Body of pancreas (tissue), 4 donors: Measurements from ENCODE around the gene FCGR3A. TPM values are rescaled to one million over a fixed set of nuclear protein-coding genes. Genes with fewer than 3 reads are reported as not detected.
A peak's percentile ranks its signal among the peaks of the same experiment; 100 is the strongest.
"Not testable (repeated sequence)": the region's sequence is repeated elsewhere in the genome, so short reads cannot be mapped to it uniquely, and the experiment has no call there.

ENCODE experiments used
- ATAC-seq: fragments of 150-250 bp; one replicate; pipeline ENCODE4 v1.9.1; 2016
- DNase-seq, 4 donors: peaks; one replicate each; pipeline ENCODE4 v3.0.0-alpha.2; 2019
- H3K27ac ChIP-seq, 4 donors: fragments of 200-600 bp; sonication (generic); 1 replicate in 3 of 4; 2 replicates in 1 of 4; pipeline versions ENCODE4 v1.5.1 to v1.6.1; 2016 to 2019; ENCODE audit warnings: mild to moderate bottlenecking in 1 of 4, mixed read lengths in 1 of 4, moderate library complexity in 1 of 4
- H3K27me3 ChIP-seq, 2 donors: fragments of 200-600 bp; sonication (generic); one replicate each; pipeline ENCODE4 v1.6.0; 2016; ENCODE audit warnings: mild to moderate bottlenecking in 1 of 2
- H3K36me3 ChIP-seq, 2 donors: fragments of 200-600 bp; sonication (generic); replicated peaks in 1 of 2; 2 replicates each; pipeline ENCODE4 v1.5.1; 2016; ENCODE audit warnings: low read depth in 2 of 2; ENCODE audit not compliant: insufficient read depth in 1 of 2
- H3K4me1 ChIP-seq: fragments of 200-600 bp; sonication (generic); one replicate; pipeline ENCODE4 v1.6.0; 2016
- H3K4me3 ChIP-seq, 2 donors: fragments of 200-600 bp; sonication (generic); 1 replicate in 1 of 2; 2 replicates in 1 of 2; pipeline ENCODE4 v1.5.1; 2016 to 2019
- H3K9me3 ChIP-seq, 3 donors: fragments of 200-600 bp; sonication (generic); 1 replicate in 2 of 3; 2 replicates in 1 of 3; pipeline ENCODE4 v1.5.1; 2016
- WGBS, 2 donors: methylation state at CpG; one replicate each; pipeline ENCODE4 v1.1.5; 2017; 5-methylcytosine and 5-hydroxymethylcytosine counted together
- intact Hi-C: fragments of 100-400 bp; cut with DNase I; formaldehyde crosslinking; loops from one replicate; pipeline ENCODE4 v1.15.1; 2023
- total RNA-seq, 2 donors: library from RNA; depleted of rRNA; stranded (reverse); fragments of >200 nt; gene quantifications; one replicate each; pipeline ENCODE4 v1.1.0, GENCODE V29; 2016

FCGR3A gene
- total RNA-seq, 2 donors from 2014 or later = 5.2 TPM; not detected in 1

- DNase-seq, intact Hi-C loops, H3K4me3 ChIP-seq, H3K9me3 ChIP-seq, H3K27me3 ChIP-seq, ATAC-seq, H3K27ac ChIP-seq, H3K36me3 ChIP-seq, H3K4me1 ChIP-seq: not testable (repeated sequence)
- 29% methylated on average over 3 of the region's 3 CpGs for WGBS, 2 donors
These were observed 6.5 kb upstream of the FCGR3A start for GRCh38 chr1:161556143-161556542.

GRCh38 chr1:161554815-161555417, 5.3 kb upstream of the FCGR3A start:
- H3K4me1 ChIP-seq, DNase-seq, H3K4me3 ChIP-seq, ATAC-seq, intact Hi-C loops, H3K9me3 ChIP-seq, H3K27me3 ChIP-seq, H3K36me3 ChIP-seq: not testable (repeated sequence)
- WGBS, 2 donors = 40 to 89% methylated on average over 1 of the region's 1 CpG
- H3K27ac ChIP-seq = peak overlapping the region in 1 of 4 donors; percentile 61

- WGBS, 2 donors = 63 to 72% methylated on average over 3 of the region's 3 CpGs
- ATAC-seq, H3K4me1 ChIP-seq, DNase-seq, H3K4me3 ChIP-seq, H3K9me3 ChIP-seq, H3K27me3 ChIP-seq, H3K36me3 ChIP-seq, intact Hi-C loops: not testable (repeated sequence)
- H3K27ac ChIP-seq = peak overlapping the region in 1 of 4 donors; percentile 61
These were observed 4.7 kb upstream of the FCGR3A start for GRCh38 chr1:161554340-161554739.

GRCh38 chr1:161553631-161554030, 4.0 kb upstream of the FCGR3A start:
- ATAC-seq, intact Hi-C loops, H3K4me3 ChIP-seq, DNase-seq, H3K27ac ChIP-seq, H3K4me1 ChIP-seq, H3K9me3 ChIP-seq, H3K36me3 ChIP-seq, H3K27me3 ChIP-seq: not testable (repeated sequence)
- WGBS, 2 donors = 64 to 78% methylated on average over 1 to 2 of the region's 2 CpGs

- H3K27me3 ChIP-seq, H3K27ac ChIP-seq, ATAC-seq, H3K9me3 ChIP-seq, H3K4me1 ChIP-seq, intact Hi-C loops, H3K36me3 ChIP-seq, DNase-seq, H3K4me3 ChIP-seq: not testable (repeated sequence)
- 82% methylated on average over 5 of the region's 5 CpGs for WGBS, 2 donors
These were observed 1.3 kb upstream of the FCGR3A start for GRCh38 chr1:161550942-161551341.

- H3K4me1 ChIP-seq, ATAC-seq, H3K9me3 ChIP-seq, H3K27me3 ChIP-seq, H3K36me3 ChIP-seq, intact Hi-C loops, H3K4me3 ChIP-seq, DNase-seq: not testable (repeated sequence)
- H3K27ac ChIP-seq = peak overlapping the region in 1 of 4 donors; percentile 37
- WGBS, 2 donors = 88 to 100% methylated on average over 1 of the region's 2 CpGs
These were observed 740 bp downstream of the FCGR3A start for GRCh38 chr1:161548749-161549406.

- DNase-seq, H3K36me3 ChIP-seq, H3K4me1 ChIP-seq, H3K4me3 ChIP-seq, H3K27ac ChIP-seq, H3K9me3 ChIP-seq, ATAC-seq, intact Hi-C loops, H3K27me3 ChIP-seq: not testable (repeated sequence)
- WGBS, 2 donors = 78 to 92% methylated on average over 4 of the region's 8 CpGs
These were observed 1.4 kb downstream of the FCGR3A start for GRCh38 chr1:161547995-161548741.

GRCh38 chr1:161545005-161545731, 4.5 kb downstream of the FCGR3A start:
- H3K36me3 ChIP-seq, H3K27me3 ChIP-seq, H3K27ac ChIP-seq, H3K4me3 ChIP-seq, H3K4me1 ChIP-seq, H3K9me3 ChIP-seq, DNase-seq, intact Hi-C loops, ATAC-seq: not testable (repeated sequence)
- WGBS, 2 donors = 72 to 83% methylated on average over 11 of the region's 11 CpGs

- H3K27ac ChIP-seq, H3K9me3 ChIP-seq, H3K27me3 ChIP-seq, ATAC-seq, DNase-seq, intact Hi-C loops, H3K4me3 ChIP-seq, H3K36me3 ChIP-seq: not testable (repeated sequence)
- peaks cover 12% of the 10 kb centered on the region for H3K4me1 ChIP-seq
- 81 to 86% methylated on average over 1 of the region's 1 CpG for WGBS, 2 donors
These were observed 6.5 kb downstream of the FCGR3A start for GRCh38 chr1:161543125-161543524.

- 76 to 85% methylated on average over 4 to 5 of the region's 5 CpGs for WGBS, 2 donors
- ATAC-seq, DNase-seq, H3K4me3 ChIP-seq, intact Hi-C loops, H3K27ac ChIP-seq, H3K27me3 ChIP-seq, H3K9me3 ChIP-seq, H3K36me3 ChIP-seq: not testable (repeated sequence)
- H3K4me1 ChIP-seq = peaks cover 12% of the 10 kb centered on the region
These were observed 7.5 kb downstream of the FCGR3A start for GRCh38 chr1:161542091-161542559.

- H3K9me3 ChIP-seq, H3K27me3 ChIP-seq, intact Hi-C loops, H3K4me3 ChIP-seq, H3K36me3 ChIP-seq: not testable (repeated sequence)
- Histone ChIP-seq H3K27ac (peak overlapping the region in 2 of 4 donors; percentile 24 to 62), H3K4me1 (peaks cover 12% of the 10 kb centered on the region)
- ATAC-seq = peak; percentile 40
- peak in 1 of 4 donors; percentile 23 for DNase-seq
- 28 to 39% methylated on average over 10 of the region's 10 CpGs for WGBS, 2 donors
These were observed 9.1 kb downstream of the FCGR3A start for GRCh38 chr1:161540570-161540960.
